OCI-LY1 (cell line): Measurements from ENCODE around the gene KCTD13.
"Not testable (repeated sequence)": the region's sequence is repeated elsewhere in the genome, so short reads cannot be mapped to it uniquely, and the experiment has no call there.

ENCODE experiments used
- H2AFZ ChIP-seq: fragments of 200-600 bp; sonication (generic), shearing (Covaris generic); 2 replicates; pipeline ENCODE4 v1.6.0; 2014; ENCODE audit warnings: antibody characterized with exemption, mild to moderate bottlenecking, low read length
- H3F3A ChIP-seq: fragments of 200-600 bp; sonication (generic), shearing (Covaris generic); 2 replicates; pipeline ENCODE4 v1.6.0; 2014; ENCODE audit warnings: mild to moderate bottlenecking, antibody characterized with exemption, low read length, moderate library complexity; ENCODE audit not compliant: insufficient read depth
- H3K27ac ChIP-seq: fragments of 200-600 bp; sonication (generic); 2 replicates; pipeline ENCODE4 v1.5.1; 2014; ENCODE audit warnings: low read length, mixed run types, mild to moderate bottlenecking, low read depth; ENCODE audit not compliant: poor library complexity, severe bottlenecking
- H3K27me3 ChIP-seq: fragments of 200-600 bp; sonication (generic); 2 replicates; pipeline ENCODE4 v1.6.0; 2014; ENCODE audit warnings: antibody characterized with exemption, mild to moderate bottlenecking, low read length, moderate library complexity; ENCODE audit not compliant: insufficient read depth
- H3K36me3 ChIP-seq: fragments of 200-600 bp; sonication (generic); 2 replicates; pipeline ENCODE4 v1.6.1; 2014; ENCODE audit warnings: mild to moderate bottlenecking, antibody characterized with exemption, low read length, moderate library complexity, mixed read lengths; ENCODE audit not compliant: insufficient read depth
- H3K4me1 ChIP-seq: fragments of 200-600 bp; sonication (generic); 2 replicates; pipeline ENCODE4 v1.5.1; 2014; ENCODE audit warnings: mild to moderate bottlenecking, low read length, moderate library complexity; ENCODE audit not compliant: insufficient read depth, severe bottlenecking
- H3K4me2 ChIP-seq: fragments of 200-600 bp; sonication (generic), shearing (Covaris generic); 2 replicates; pipeline ENCODE4 v1.6.1; 2014; ENCODE audit warnings: low read length
- H3K4me3 ChIP-seq: fragments of 200-600 bp; sonication (generic); 2 replicates; pipeline ENCODE4 v1.5.1; 2014; ENCODE audit warnings: low read length, low read depth, mild to moderate bottlenecking, mixed read lengths; ENCODE audit not compliant: poor library complexity, severe bottlenecking
- H3K79me2 ChIP-seq: fragments of 200-600 bp; shearing (Covaris generic); 2 replicates; pipeline ENCODE4 v1.6.1; 2016; ENCODE audit warnings: mixed run types, low read length, mixed read lengths; ENCODE audit not compliant: insufficient read depth
- H3K9ac ChIP-seq: fragments of 200-600 bp; sonication (generic), shearing (Covaris generic); 2 replicates; pipeline ENCODE4 v1.6.1; 2014; ENCODE audit warnings: mild to moderate bottlenecking, low read length, mixed read lengths
- H3K9me2 ChIP-seq: fragments of 200-600 bp; sonication (generic), shearing (Covaris generic); 2 replicates; pipeline ENCODE4 v1.6.1; 2014; ENCODE audit warnings: low read depth, mild to moderate bottlenecking, low read length, mixed read lengths
- H3K9me3 ChIP-seq: fragments of 200-600 bp; shearing (Covaris generic); 2 replicates; pipeline ENCODE4 v1.6.1; 2014; ENCODE audit warnings: low read length, mixed read lengths
- H4K20me1 ChIP-seq: fragments of 200-600 bp; sonication (generic), shearing (Covaris generic); 2 replicates; pipeline ENCODE4 v1.6.0; 2016; ENCODE audit warnings: mild to moderate bottlenecking, low read length; ENCODE audit not compliant: insufficient read depth
- CTCF ChIP-seq: fragments of 200-600 bp; sonication (generic), shearing (Covaris generic); IDR thresholded peaks from 2 replicates; pipeline ENCODE4 v1.5.1; 2017; ENCODE audit warnings: mild to moderate bottlenecking, antibody characterized with exemption, low read length, moderate library complexity, mixed read lengths
- EZH2 ChIP-seq: fragments of 200-600 bp; sonication (generic), shearing (Covaris generic); IDR thresholded peaks from 2 replicates; pipeline ENCODE4 v1.8.0; 2017; ENCODE audit warnings: borderline replicate concordance, mixed run types, mild to moderate bottlenecking, antibody characterized with exemption, low read length, moderate library complexity, mixed read lengths

Gene KCTD13

DNA sequence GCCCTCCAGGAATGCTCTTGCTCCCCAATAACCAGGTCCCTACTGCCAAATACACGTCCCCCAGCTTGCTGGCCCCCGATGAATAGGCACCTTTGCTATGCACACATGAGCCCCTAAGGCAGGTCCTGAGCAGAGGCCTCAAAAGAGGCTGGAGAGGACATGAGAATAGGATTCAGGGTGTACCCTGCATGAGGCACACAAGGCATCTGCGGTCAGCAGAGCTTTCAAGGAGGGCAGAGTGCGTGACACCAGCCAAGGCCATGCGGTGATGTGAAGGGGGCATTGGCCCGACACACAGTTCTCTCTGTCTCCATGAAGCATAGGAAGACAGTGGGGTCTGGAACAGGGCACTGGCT lies 33.6 kb downstream of the KCTD13 start:
- no peak overlapping the region for H3K4me2 ChIP-seq
- H2AFZ ChIP-seq = no peak overlapping the region
- no peaks in the 10 kb centered on the region for H3K36me3 ChIP-seq
- no peaks in the 10 kb centered on the region for H4K20me1 ChIP-seq
- H3K27me3 ChIP-seq = peaks cover 7% of the 10 kb centered on the region; the same call in 1 of the 2 replicates
- no peak overlapping the region for H3K27ac ChIP-seq
- H3F3A ChIP-seq = no peaks in the 10 kb centered on the region
- no peak overlapping the region for H3K9ac ChIP-seq
- no peaks in the 10 kb centered on the region for H3K4me1 ChIP-seq
- H3K79me2 ChIP-seq = no peaks in the 10 kb centered on the region
- H3K9me3 ChIP-seq = no peaks in the 10 kb centered on the region
- H3K4me3 ChIP-seq = no peak overlapping the region
- no peak for TF ChIP-seq CTCF
- TF ChIP-seq EZH2 = no peak
- H3K9me2 ChIP-seq = no peaks in the 10 kb centered on the region

DNA sequence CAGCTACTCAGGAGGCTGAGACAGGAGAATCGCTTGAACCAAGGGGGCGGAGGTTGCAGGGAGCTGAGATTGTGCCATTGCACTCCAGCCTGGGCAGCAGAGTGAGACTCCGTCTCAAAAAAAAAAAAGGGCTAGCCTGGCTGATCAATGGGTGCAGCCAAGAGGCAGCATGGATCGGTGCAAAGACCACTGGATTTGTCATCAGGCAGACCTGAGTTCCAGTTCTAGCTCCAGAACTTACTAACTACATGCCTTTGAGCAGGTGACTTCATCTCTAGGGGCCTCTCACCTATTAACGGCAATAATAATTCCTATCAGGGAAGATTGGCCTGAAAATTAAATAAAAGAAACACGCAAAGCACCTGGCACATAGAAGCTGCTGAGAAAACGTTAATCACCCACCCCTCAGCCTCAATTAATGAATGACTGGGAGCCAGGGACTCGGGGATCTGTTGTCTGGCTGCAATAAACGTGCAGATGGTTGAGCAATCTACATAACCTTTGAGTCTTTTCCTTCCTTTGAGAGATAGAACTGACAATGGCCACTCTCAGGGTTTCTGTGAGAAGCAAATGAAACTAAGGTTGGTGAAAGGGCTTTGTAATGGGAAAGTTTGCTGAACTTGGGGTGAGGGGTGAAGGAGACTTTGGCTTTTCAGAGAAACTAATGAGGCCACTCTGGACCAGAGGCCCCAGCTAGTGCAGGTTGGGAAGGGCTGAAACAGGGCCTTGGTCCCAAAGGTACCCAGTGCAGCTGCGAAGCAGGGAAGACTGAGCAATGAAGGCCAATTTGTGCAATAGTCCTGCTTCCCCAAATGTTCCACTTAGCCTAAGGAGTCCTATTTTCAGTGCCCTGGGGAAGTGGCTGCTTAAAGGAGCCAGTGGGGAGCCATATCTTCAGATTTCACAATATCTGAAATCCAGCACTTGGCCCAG lies 34.2 kb downstream of the KCTD13 start:
- no peak overlapping the region for H3K4me2 ChIP-seq
- H3K9me2 ChIP-seq = no peaks in the 10 kb centered on the region
- H3K27ac ChIP-seq = no peak overlapping the region
- H3K79me2 ChIP-seq = no peaks in the 10 kb centered on the region
- H3K27me3 ChIP-seq = peaks cover 7% of the 10 kb centered on the region; the same call in 1 of the 2 replicates
- no peaks in the 10 kb centered on the region for H3K9me3 ChIP-seq
- no peaks in the 10 kb centered on the region for H3K4me1 ChIP-seq
- H3F3A ChIP-seq = no peaks in the 10 kb centered on the region
- H3K9ac ChIP-seq = no peak overlapping the region
- TF ChIP-seq EZH2 (no peak), CTCF (no peak)
- no peaks in the 10 kb centered on the region for H3K36me3 ChIP-seq
- H2AFZ ChIP-seq = no peak overlapping the region
- H4K20me1 ChIP-seq = no peaks in the 10 kb centered on the region
- H3K4me3 ChIP-seq = no peak overlapping the region

DNA sequence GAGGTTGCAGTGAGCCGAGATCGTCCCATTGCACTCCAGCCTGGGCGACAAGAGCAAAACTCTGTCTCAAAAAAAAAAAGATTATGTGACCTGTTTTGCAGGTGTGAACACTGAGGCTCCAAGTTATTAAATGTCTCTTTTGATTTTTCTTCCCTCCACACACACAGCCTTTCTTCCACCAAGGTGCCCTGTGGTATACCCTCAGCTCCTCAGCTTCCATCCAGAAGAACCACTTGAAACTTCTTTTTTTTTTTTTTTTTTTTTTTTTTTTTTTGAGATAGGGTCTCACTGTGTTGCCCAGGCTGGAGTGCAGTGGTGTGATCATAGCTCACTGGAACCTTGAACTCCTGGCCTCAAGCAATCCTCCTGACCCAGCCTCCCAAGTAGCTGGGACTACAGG lies 36.7 kb downstream of the KCTD13 start:
- H3K4me2 ChIP-seq, H3K4me3 ChIP-seq, H4K20me1 ChIP-seq, H3K9me3 ChIP-seq, H3K79me2 ChIP-seq, H3K27me3 ChIP-seq, H3K4me1 ChIP-seq, H3K9ac ChIP-seq, H2AFZ ChIP-seq, H3K9me2 ChIP-seq, H3K36me3 ChIP-seq, H3K27ac ChIP-seq, H3F3A ChIP-seq: not testable (repeated sequence)

DNA sequence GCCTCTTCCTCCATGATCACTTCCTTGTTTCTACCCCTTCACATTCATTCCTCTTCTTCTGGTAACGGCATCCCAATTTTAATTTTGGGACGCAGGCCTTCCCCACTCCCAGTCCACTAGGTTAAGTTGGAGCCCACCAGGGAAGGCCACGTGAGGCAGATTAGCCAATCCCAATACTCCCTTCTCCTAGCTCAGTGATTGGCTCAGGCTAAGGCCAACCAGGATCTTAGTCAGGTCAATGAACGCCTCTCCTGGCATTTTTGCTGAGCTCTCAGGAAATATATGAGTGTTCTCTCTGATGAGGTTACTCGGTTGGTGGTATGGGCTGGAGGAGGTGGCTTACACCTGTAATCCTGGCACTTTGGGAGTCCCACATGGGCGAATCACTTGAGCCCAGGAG lies 42.0 kb downstream of the KCTD13 start:
- Histone ChIP-seq H3K4me1 (no peaks in the 10 kb centered on the region), H3K9ac (no peak overlapping the region), H3K27me3 (0 out of 2 replicates have a peak, but pooled peaks cover 7% of the 10 kb centered on the region), H3F3A (no peaks in the 10 kb centered on the region), H3K36me3 (no peaks in the 10 kb centered on the region), H3K4me2 (no peak overlapping the region), H3K4me3 (no peak overlapping the region), H3K27ac (no peak overlapping the region), H3K9me3 (no peaks in the 10 kb centered on the region), H3K9me2 (no peaks in the 10 kb centered on the region), H4K20me1 (no peaks in the 10 kb centered on the region), H2AFZ (no peak overlapping the region), H3K79me2 (no peaks in the 10 kb centered on the region)
- no peak for TF ChIP-seq EZH2
- no peak for TF ChIP-seq CTCF
